Kasumi-1 (cell line): Measurements from ENCODE around the gene SLC13A3.

ENCODE experiments used
- DNase-seq, 2 experiments: peaks; one replicate each; lab custom pipeline; 2025; lab: John Stamatoyannopoulos, UW

Gene SLC13A3

GRCh38 chr20:46605978-46606816, 45.1 kb downstream of the SLC13A3 start:
- no peak for DNase-seq

- DNase-seq, result no peak
Observed at GRCh38 chr20:46605181-46605580, 46.1 kb downstream of the SLC13A3 start.

- no peak for DNase-seq
Observed at GRCh38 chr20:46604551-46605133, 46.6 kb downstream of the SLC13A3 start.

GRCh38 chr20:46602429-46602828, 48.8 kb downstream of the SLC13A3 start:
- no peak for DNase-seq

GRCh38 chr20:46601603-46602122, 49.6 kb downstream of the SLC13A3 start:
- no peak for DNase-seq

GRCh38 chr20:46600286-46600752, 50.9 kb downstream of the SLC13A3 start:
- no peak for DNase-seq

- DNase-seq, result no peak
Observed at GRCh38 chr20:46599227-46599987, 51.9 kb downstream of the SLC13A3 start.

- no peak for DNase-seq
Observed at GRCh38 chr20:46595933-46596332, 55.3 kb downstream of the SLC13A3 start.

- DNase-seq, result no peak
Observed at GRCh38 chr20:46594725-46595124, 56.5 kb downstream of the SLC13A3 start.

- DNase-seq, result no peak
Observed at GRCh38 chr20:46592580-46593362, 58.5 kb downstream of the SLC13A3 start.

GRCh38 chr20:46590443-46590842, 60.8 kb downstream of the SLC13A3 start:
- DNase-seq, result no peak

GRCh38 chr20:46588532-46589511, 62.4 kb downstream of the SLC13A3 start:
- no peak for DNase-seq

- no peak for DNase-seq
Observed at GRCh38 chr20:46587986-46588385, 63.3 kb downstream of the SLC13A3 start.

GRCh38 chr20:46586724-46587123, 64.5 kb downstream of the SLC13A3 start:
- no peak for DNase-seq

- no peak for DNase-seq
Observed at GRCh38 chr20:46584508-46584907, 66.8 kb downstream of the SLC13A3 start.

- DNase-seq, result no peak
Observed at GRCh38 chr20:46583411-46584214, 67.6 kb downstream of the SLC13A3 start.

GRCh38 chr20:46582648-46583047, 68.6 kb downstream of the SLC13A3 start:
- no peak for DNase-seq

- no peak for DNase-seq
Observed at GRCh38 chr20:46581391-46581790, 69.9 kb downstream of the SLC13A3 start.

GRCh38 chr20:46580613-46581205, 70.5 kb downstream of the SLC13A3 start:
- DNase-seq, result no peak
